Fibroblast of upper back skin (primary cell): ENCODE results near the gene MAN1A1.

Experiments used
- DNase-seq: peaks from one replicate; pipeline ENCODE4 v3.0.0-alpha.2; 2013

MAN1A1 gene

GRCh38 chr6:119345114-119345513, 4.4 kb downstream of the MAN1A1 start:
- no peak for DNase-seq

- DNase-seq, result no peak
These were observed 5.3 kb downstream of the MAN1A1 start for GRCh38 chr6:119344306-119344705.

GRCh38 chr6:119343573-119344146, 5.9 kb downstream of the MAN1A1 start:
- no peak for DNase-seq

DNA sequence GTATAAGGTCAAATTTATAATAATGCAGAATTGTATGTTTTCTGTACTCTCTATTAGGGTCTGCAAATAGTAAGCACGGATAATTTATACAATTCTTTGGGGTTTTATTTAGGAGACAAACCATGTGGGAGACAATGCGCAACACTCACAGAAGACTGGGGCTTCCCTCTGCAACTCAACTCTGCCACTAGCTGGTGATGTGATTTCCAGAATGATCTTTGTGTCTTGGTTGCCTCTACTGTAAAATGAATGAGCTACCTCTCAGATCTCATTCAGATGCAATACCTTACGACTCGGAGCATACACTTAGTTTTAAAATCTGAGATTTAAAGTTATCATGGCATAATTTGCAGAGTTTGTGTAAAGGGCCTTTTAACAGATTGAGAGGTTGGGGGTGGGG, 6.4 kb downstream of the MAN1A1 start:
- DNase-seq, result no peak

GRCh38 chr6:119342430-119342829, 7.1 kb downstream of the MAN1A1 start:
- DNase-seq, result no peak

DNA sequence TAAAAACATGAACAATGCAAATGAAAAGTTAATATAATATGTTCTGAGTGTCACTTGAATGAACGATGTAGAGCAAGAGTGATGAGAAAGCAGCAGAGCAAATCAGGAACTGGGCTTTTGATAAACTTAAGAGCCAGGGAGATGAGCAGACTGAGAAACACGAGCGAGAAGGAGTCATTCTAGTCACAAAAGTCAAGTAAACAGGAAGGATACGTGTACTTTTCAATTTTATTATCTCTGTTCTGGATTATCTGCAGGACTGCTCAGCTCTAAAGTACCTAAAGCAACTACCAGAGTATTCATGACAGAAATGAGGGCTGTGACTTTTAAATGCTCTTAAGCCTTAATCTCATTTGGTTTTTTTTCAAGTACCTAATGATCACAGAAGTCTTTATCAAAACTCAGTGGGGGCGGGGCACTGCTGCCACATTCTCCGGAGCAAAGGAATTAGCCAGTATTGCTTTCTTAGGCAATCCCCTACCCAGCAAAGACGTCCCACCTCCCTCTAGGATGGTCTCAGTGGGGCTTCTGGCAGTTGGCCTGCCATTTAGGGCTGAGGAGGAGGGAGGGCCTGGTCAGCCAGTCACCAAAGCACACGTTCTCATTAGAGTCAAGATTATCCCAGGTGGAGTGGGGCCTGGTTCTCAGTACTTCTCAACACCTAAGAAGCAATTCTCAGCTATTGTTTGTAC, 8.6 kb downstream of the MAN1A1 start:
- no peak for DNase-seq

- no peak for DNase-seq
These were observed 9.6 kb downstream of the MAN1A1 start for GRCh38 chr6:119339941-119340456.

GRCh38 chr6:119337762-119338161, 11.8 kb downstream of the MAN1A1 start:
- DNase-seq, result no peak

- no peak for DNase-seq
These were observed 12.3 kb downstream of the MAN1A1 start for GRCh38 chr6:119337252-119337651.

GRCh38 chr6:119334535-119335264, 14.9 kb downstream of the MAN1A1 start:
- DNase-seq, result no peak

- DNase-seq, result no peak
These were observed 15.8 kb downstream of the MAN1A1 start for GRCh38 chr6:119333707-119334295.

DNA sequence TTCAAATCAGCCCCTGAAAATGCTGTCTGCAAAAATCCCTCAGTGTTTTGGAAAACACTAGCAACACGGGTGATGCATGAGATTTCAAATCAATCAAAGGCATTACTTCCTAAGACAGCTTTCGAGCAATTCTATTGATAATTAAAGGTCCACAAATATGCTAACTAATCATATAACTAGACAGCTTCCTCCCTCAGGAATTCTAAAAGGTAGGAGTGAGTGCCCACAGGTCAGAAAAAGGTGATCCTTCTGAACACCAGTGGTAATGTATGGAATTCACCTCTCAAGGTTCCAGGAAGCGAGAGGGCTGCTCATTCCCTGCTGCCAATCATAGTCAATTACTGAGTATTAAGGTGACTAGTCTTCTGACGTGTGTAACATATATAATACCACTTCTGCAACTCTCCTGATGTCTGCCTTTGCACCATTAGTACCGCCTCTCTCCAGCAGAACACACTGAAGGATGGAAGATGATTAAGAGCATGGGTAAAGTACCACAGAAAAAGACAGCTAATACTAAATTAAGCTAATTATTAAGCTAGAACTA, 16.4 kb downstream of the MAN1A1 start:
- DNase-seq, result no peak

GRCh38 chr6:119331663-119332286, 17.8 kb downstream of the MAN1A1 start:
- no peak for DNase-seq

GRCh38 chr6:119330520-119331113, 18.9 kb downstream of the MAN1A1 start:
- DNase-seq, result no peak

- no peak for DNase-seq
These were observed 19.8 kb downstream of the MAN1A1 start for GRCh38 chr6:119329794-119330180.

DNA sequence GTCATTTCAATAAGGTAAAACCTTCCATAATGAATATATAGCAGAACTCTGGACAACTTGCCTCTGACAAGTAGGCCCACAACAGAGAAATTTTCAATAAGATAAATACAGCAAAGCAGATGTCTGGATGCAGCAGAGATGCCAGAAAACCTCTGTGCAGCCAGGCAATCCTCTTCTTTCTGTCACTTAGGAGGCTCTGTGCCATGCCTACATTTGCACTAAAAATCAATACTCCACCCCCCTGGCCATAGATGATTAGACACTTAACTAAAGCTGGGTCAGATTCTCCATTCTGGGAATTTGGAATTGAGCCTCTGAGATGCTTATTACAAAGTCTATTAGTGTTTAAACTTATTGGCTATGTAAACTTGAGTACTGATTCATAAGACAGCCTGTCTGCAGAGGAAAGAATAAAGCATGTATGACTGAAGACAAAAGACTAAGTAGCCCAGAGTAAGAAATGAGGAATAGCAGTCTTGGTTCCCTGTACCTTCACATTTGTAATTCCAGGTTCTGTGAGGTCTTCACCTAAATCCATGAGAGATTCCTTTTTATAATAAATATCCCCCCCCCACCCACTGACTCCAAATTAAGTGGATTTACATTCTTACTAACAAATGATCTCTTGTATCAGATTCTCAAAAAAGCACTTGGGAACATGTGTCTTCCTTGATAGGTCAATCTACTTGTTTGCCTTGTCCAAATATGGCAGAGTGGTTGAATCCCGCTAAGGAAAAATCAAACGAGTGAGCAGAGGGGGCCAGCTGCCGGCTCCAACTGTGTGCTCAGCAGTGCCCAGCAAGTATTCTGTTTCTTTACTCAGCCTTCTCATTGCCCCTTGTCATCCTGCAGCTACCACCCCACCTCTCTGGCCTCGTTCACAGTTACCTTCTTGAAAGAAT, 20.4 kb downstream of the MAN1A1 start:
- DNase-seq, result no peak

DNA sequence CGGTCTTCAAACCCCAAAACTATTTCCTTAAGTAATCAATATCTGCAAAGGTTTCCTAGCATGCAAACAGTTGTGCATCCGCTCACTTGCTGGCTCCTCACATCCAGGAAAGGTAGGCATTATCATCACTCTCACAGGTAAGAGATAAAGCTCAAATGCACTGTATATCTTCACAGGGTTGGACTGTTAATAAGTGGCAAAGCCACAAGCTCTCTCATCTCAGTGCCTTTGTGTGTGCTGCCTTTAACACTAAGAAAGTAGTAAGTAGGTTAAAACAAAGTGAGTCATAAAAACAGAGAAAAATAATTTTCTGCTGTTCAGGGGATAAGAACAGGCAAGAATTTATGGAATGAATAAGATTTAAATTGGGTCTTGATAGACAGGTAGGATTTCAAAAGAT, 21.3 kb downstream of the MAN1A1 start:
- no peak for DNase-seq

- DNase-seq, result no peak
These were observed 21.8 kb downstream of the MAN1A1 start for GRCh38 chr6:119327810-119328209.

GRCh38 chr6:119326291-119327005, 23.1 kb downstream of the MAN1A1 start:
- DNase-seq, result no peak

DNA sequence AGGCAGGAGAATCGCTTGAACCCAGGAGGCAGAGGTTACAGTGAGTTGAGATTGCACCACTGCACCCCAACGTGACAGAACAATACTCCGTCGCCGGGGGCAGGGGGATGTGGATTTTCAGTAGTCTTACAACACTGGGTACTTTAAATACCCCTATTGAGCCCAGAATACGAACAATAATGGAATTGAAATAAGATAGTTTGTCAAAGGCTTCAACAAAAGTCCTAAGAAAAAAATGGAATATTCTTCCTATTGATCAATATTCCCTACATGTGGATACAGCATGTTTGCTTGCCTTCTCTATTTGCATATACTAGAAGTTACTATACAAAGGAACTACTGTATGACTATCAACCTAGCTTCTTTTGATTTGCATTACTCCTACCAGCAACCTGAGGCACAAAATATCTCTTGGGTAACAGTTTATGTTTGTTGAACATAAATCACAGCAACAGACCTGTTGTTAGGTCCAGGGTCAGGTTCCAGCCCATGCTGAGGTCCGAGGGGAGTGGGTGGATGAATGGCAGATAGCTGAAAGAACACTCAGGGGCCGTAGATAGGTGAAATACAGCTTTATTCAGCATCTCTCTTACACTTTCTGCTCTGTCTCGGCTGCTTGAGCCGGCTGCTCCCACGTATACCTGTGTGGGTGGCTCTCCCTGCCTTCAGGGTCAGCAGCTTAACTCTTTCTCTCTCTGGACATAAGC, 23.8 kb downstream of the MAN1A1 start:
- DNase-seq, result no peak
